Mucosa of descending colon (tissue), 3 donors: ENCODE results near the gene SFXN5. TPM values are rescaled to one million over a fixed set of nuclear protein-coding genes. Genes with fewer than 3 reads are reported as not detected.

Experiments
- ATAC-seq: fragments of 200-7000 bp; cut with Tn5 transposase; one replicate; pipeline ENCODE4 v1.9.1; 2020; ENCODE audit warnings: mild to moderate bottlenecking, moderate library complexity
- DNase-seq, 3 donors: peaks; one replicate each; pipeline ENCODE4 v3.0.0-alpha.2; 2020
- H3K36me3 ChIP-seq: fragments of 200-600 bp; one replicate; pipeline ENCODE4 v1.8.0; 2021; ENCODE audit warnings: low read depth, mild to moderate bottlenecking
- H3K4me1 ChIP-seq: fragments of 200-600 bp; one replicate; pipeline ENCODE4 v1.8.0; 2021; ENCODE audit warnings: low read depth, mild to moderate bottlenecking
- H3K4me3 ChIP-seq: fragments of 200-600 bp; one replicate; pipeline ENCODE4 v1.8.0; 2021; ENCODE audit warnings: mild to moderate bottlenecking
- H3K9me3 ChIP-seq: fragments of 200-600 bp; one replicate; pipeline ENCODE4 v1.8.0; 2021; ENCODE audit warnings: mild to moderate bottlenecking
- intact Hi-C, 2 donors: fragments of 100-400 bp; cut with DNase I in 1 of 2; cut with micrococcal nuclease in 1 of 2; formaldehyde crosslinking; loops; one replicate each; pipeline versions ENCODE4 v1.11.0 to v1.11.1; 2022; cut with DNase I, micrococcal nuclease
- total RNA-seq, 3 donors: library from RNA; stranded (reverse); fragmentation: NEBNext Ultra II Directional in 2 of 3; extraction: Animal tissue kit (Norgen Biotek cat#: 25700) in 2 of 3; gene quantifications; one replicate each; pipeline versions ENCODE4 v1.2.1 to v1.2.4, GENCODE V29; 2021 to 2023
- TF ChIP-seq, protein P1 (sequence below): fragments of 200-600 bp; IDR thresholded peaks from one replicate; pipeline ENCODE4 v1.8.0; 2022; ENCODE audit warnings: antibody characterized with exemption, mild to moderate bottlenecking
- donor health status: DM: no; HTN: no; CAD: no; lungs with moderate emphysema.
- donor health status: DM: no; HTN: no; CAD: no.
- donor health status: DM: no; HTN: yes; CAD: no.

SFXN5 gene
- total RNA-seq, 3 donors from 2014 or later, result 22.2 to 30.9 (median 27.5) TPM

DNA sequence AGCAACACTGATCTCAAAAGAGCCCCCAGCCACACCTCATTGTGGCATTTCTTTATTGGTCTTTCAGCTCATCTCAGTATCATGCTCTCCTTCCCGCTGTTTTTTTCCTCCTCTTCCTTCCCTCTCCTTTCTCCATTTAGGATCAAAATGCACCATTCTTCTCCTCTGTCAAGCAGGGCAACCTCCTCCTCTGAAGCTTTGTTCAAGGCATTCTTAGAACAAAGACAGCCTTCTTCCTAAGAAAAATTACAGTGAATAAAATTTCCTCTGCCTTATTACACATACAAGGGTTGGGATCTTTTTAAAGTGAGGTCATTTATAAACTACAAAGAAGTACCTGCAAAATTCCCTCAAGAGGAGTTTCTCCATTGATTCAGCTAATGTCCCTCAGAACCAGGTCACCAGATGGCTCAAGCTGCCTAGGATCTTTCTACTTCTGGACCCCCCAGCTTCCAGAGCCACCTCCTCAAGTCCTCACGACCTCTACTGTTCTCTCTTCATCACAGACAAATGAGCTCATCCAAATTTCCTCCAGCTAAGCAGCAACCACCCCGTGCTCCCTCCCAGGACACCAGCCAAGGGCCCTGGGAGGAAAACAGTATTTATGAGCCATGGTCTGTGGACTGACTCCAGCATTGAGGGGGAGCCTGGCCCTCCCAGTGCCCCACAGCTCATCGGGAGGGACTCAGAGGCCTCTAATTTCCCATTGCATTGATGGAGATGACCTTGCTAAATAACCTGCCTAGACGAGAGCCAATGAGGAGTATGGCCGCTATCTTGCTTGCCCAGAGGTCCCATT lies 18.0 kb downstream of the SFXN5 start:
- ATAC-seq, result no peak
- H3K9me3 ChIP-seq, result peaks cover 9% of the 10 kb centered on the region
- no peaks in the 10 kb centered on the region for H3K36me3 ChIP-seq
- no peak for DNase-seq
- intact Hi-C loops, result no loop called here
- H3K4me1 ChIP-seq, result no peaks in the 10 kb centered on the region
- no peak overlapping the region for H3K4me3 ChIP-seq
- TF ChIP-seq, protein P1, sequence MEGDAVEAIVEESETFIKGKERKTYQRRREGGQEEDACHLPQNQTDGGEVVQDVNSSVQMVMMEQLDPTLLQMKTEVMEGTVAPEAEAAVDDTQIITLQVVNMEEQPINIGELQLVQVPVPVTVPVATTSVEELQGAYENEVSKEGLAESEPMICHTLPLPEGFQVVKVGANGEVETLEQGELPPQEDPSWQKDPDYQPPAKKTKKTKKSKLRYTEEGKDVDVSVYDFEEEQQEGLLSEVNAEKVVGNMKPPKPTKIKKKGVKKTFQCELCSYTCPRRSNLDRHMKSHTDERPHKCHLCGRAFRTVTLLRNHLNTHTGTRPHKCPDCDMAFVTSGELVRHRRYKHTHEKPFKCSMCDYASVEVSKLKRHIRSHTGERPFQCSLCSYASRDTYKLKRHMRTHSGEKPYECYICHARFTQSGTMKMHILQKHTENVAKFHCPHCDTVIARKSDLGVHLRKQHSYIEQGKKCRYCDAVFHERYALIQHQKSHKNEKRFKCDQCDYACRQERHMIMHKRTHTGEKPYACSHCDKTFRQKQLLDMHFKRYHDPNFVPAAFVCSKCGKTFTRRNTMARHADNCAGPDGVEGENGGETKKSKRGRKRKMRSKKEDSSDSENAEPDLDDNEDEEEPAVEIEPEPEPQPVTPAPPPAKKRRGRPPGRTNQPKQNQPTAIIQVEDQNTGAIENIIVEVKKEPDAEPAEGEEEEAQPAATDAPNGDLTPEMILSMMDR, result no peak

DNA sequence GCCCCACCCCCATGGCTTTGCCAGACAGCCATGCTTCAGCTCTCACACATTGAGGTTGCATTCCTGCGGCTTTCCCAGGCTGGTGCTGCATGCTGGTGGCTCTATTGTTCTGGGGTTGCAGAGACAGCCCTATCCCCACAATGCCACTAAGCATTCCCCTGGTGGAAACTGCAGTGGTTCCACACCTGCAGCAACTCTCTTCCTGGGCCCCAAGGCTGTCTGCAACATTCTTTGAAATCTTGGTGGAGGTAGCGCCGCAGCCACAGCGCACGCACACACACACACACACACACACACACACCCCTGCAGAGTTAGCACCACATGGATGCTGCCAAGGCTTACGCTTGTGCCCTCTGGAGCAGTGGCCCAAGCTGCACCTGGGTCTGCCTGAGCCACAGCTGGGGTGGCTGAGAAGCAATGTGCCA lies 21.4 kb downstream of the SFXN5 start:
- no peaks in the 10 kb centered on the region for H3K9me3 ChIP-seq
- H3K4me1 ChIP-seq, result no peaks in the 10 kb centered on the region
- ATAC-seq (no peak), DNase-seq (no peak)
- no peak overlapping the region for H3K4me3 ChIP-seq
- no peaks in the 10 kb centered on the region for H3K36me3 ChIP-seq
- TF ChIP-seq, protein P1, result no peak
- intact Hi-C loops, result no loop called here

DNA sequence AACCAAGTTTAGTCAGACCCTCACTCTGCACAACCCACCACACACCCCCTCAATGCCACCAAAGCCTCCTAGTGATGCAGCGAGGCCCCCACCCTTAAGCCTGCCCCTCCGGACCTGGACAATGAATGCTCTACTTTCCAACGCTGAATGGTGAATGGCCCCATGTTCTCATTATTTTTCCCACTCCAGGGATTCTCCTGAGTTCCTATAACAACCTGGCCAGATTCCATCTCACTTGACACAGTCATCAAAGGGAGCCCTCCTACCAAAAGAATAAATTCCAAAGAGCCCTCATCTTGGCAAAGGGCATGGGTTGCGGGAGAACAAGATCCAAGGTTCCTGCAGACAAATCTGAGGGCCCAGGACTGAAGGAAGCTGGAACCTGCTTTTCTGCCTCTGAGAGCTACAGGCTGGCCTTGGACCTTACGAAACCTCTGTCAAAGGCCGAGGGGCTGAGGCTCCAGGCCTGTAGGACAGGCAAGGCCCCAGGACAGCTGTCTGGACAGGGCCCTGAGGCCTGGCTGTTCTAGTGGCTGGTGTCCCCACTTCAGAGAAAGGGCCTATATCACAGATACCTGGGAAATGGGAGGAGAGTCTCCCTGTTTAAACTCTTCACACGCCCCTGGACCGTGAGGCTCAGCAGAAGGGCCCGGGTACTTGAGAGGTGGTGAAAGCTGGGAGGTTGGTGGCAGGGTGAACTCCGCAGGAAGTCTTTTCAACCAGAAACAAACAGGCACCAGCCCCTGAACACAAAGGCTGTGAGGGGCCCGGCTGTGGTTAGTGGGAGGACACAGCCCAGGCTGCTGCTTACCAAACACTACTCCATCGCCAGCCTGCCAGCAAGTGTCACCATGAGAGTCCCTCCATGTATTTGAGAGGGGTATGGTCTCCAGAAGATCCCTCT lies 27.3 kb downstream of the SFXN5 start:
- intact Hi-C loops, result no loop called here
- H3K36me3 ChIP-seq, result no peaks in the 10 kb centered on the region
- TF ChIP-seq, protein P1, result no peak
- H3K4me3 ChIP-seq, result no peak overlapping the region
- DNase-seq (no peak), ATAC-seq (no peak)
- H3K9me3 ChIP-seq, result no peaks in the 10 kb centered on the region
- H3K4me1 ChIP-seq, result no peaks in the 10 kb centered on the region

DNA sequence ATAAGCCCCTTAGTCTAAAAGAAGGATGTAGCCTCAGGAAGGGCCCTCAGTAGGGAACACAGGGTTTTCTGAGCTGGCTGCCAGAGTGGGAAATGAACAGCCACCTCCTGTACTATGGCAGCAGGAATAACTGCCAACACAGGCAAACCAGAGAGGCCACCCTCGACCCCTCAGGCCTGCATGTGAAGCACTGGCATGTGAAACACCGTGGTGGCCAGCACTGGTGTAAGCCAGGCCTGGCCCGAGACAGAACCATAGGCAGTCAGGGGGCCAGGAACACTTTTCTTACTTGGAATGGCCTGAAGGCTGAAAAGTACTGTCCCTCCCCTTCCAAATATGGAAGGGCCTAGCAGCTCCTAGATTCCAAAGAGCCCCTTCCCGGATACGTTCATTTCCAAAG lies 28.2 kb downstream of the SFXN5 start:
- Histone ChIP-seq H3K4me3 (no peak overlapping the region), H3K9me3 (no peaks in the 10 kb centered on the region), H3K36me3 (no peaks in the 10 kb centered on the region), H3K4me1 (no peaks in the 10 kb centered on the region)
- TF ChIP-seq, protein P1, result no peak
- intact Hi-C loops, result no loop called here
- ATAC-seq (no peak), DNase-seq (no peak)

DNA sequence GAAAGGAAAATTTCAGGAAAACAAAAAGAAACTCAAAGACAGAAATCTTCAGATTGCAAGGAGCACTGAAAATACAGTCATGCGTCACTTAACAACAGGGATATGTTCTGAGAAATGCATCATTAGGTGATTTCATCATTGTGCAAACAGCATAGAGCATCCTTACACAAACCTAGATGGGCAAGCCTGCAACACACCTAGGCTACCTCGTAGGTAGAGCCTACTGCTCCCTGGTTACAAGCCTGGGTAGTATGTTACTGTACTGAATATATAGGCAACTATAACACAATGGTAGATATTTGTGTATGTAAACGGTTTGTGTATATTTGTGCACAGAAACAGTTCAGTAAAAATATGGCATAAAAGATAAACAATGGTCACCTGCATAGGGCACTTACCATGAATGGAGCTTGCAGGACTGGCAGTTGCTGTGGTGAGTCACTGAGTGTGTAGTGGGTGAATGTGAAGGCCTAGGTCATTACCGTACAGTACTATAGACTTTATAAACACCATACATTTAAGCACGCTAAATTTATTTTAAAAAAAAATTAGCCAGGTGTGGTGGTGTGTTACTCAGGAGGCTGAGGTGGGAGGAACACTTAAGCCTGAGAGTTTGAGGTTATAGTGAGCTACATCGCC lies 33.4 kb downstream of the SFXN5 start:
- ATAC-seq, result peak; percentile 30
- no peak overlapping the region for H3K4me3 ChIP-seq

More for the DNA sequence above, 33.4 kb downstream of the SFXN5 start:
- intact Hi-C loops, result no loop called here
- no peaks in the 10 kb centered on the region for H3K36me3 ChIP-seq
- H3K4me1 ChIP-seq, result no peaks in the 10 kb centered on the region
- DNase-seq, result no peak
- no peaks in the 10 kb centered on the region for H3K9me3 ChIP-seq
- TF ChIP-seq, protein P1, result no peak
